T-helper 2 cell treated with Interferon-gamma antibody and Interleukin-4, amounts not matched to agents 5 μg/mL and 100 μg/mL, for 36 hours (primary cell): Measurements from ENCODE around the gene UNK.

Experiments used
- DNase-seq: peaks from one replicate; pipeline ENCODE4 v3.0.0; 2021; ENCODE audit warnings: low spot score
- H3K27ac Mint-ChIP-seq: one replicate; pipeline ENCODE4 v1.8.0; 2021; ENCODE audit warnings: mild to moderate bottlenecking, mixed read lengths
- H3K27me3 Mint-ChIP-seq: one replicate; pipeline ENCODE4 v1.8.0; 2021; ENCODE audit warnings: low read depth, mixed read lengths
- H3K36me3 Mint-ChIP-seq: one replicate; pipeline ENCODE4 v1.8.0; 2021; ENCODE audit warnings: low read depth, mixed read lengths
- H3K4me1 Mint-ChIP-seq: one replicate; pipeline ENCODE4 v1.8.0; 2021; ENCODE audit warnings: low read depth, mixed read lengths
- H3K4me3 Mint-ChIP-seq: one replicate; pipeline ENCODE4 v1.8.0; 2022; ENCODE audit warnings: mild to moderate bottlenecking, moderate library complexity, mixed read lengths
- H3K9me3 Mint-ChIP-seq: one replicate; pipeline ENCODE4 v1.8.0; 2021; ENCODE audit warnings: mixed read lengths

The UNK gene

DNA sequence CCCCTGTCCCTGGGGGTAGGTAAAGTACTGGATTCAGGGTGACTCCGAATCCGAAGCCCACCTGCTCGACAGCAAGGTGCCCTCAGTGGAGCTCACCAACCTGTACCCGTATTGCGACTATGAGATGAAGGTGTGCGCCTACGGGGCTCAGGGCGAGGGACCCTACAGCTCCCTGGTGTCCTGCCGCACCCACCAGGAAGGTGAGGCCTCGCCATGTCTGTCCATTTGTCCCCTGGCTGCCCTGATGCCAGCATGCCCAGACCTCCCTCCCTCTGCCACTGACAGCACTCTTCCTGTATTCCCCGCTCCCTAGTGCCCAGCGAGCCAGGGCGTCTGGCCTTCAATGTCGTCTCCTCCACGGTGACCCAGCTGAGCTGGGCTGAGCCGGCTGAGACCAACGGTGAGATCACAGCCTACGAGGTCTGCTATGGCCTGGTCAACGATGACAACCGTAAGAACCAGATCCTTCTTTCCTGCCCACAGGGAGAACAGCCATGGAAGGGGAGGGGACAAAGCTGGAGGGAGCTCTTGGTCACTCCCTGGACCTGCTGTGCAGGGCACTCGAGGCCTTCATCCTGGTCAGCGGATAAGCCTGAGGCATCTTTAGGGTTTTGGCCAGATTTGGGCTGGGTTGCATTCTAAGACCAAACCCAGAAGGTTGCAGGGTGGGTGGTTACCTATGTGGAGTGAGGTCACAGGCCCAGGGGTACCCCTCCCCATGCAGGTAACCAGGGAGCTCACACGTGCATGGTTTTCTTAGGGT lies 33.8 kb upstream of the UNK start:
- Mint-ChIP-seq H3K36me3 (no peaks in the 10 kb centered on the region), H3K27ac (no peak overlapping the region)

DNA sequence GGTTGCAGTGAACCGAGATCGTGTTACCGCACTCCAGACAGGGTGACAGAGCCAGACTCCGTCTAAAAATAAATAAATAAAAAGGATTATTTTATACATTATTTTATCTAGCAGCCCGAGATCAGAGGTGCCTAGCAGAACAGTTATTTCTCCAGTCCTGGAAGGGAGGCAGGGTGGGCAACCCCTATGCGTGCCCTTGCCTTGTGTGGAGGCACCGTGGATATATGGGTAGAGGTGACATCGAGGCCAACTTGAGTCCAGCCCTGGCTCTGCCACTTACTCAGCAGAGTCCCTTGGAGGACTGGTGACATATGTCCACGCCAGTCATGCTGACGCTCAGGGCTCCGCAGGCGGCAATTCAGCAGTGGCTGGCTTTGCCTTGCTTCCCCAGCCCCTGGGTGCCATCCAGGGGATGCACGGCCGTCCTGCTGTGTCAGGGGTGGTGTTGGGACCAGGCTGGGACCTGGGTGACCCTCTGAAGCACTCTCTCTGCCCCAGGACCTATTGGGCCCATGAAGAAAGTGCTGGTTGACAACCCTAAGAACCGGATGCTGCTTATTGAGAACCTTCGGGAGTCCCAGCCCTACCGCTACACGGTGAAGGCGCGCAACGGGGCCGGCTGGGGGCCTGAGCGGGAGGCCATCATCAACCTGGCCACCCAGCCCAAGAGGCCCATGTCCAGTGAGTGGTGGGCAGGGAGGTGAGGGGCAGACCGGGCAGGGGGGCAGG lies 32.8 kb upstream of the UNK start:
- DNase-seq, result no peak
- H3K9me3 Mint-ChIP-seq, result no peaks in the 10 kb centered on the region
- peaks cover 17% of the 10 kb centered on the region for H3K4me1 Mint-ChIP-seq
- H3K4me3 Mint-ChIP-seq, result no peak overlapping the region
- no peak overlapping the region for H3K27ac Mint-ChIP-seq
- peaks cover 3% of the 10 kb centered on the region for H3K27me3 Mint-ChIP-seq
- H3K36me3 Mint-ChIP-seq, result no peaks in the 10 kb centered on the region

More for the DNA sequence above, 33.8 kb upstream of the UNK start:
- no peak for DNase-seq
- peaks cover 17% of the 10 kb centered on the region for H3K4me1 Mint-ChIP-seq
- peaks cover 3% of the 10 kb centered on the region for H3K27me3 Mint-ChIP-seq
- no peak overlapping the region for H3K4me3 Mint-ChIP-seq
- no peaks in the 10 kb centered on the region for H3K9me3 Mint-ChIP-seq

DNA sequence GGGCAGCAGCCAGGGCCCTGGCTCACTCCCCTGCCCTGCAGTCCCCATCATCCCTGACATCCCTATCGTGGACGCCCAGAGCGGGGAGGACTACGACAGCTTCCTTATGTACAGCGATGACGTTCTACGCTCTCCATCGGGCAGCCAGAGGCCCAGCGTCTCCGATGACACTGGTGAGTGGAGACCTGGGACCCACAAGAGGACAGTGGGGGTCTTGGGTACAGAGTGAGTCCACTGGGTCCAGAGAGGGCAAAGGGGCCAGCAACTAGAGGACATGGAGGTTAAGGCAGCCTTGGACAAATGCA lies 32.2 kb upstream of the UNK start:
- no peak for DNase-seq
- Mint-ChIP-seq H3K27ac (no peak overlapping the region), H3K4me3 (no peak overlapping the region), H3K4me1 (peaks cover 17% of the 10 kb centered on the region), H3K9me3 (no peaks in the 10 kb centered on the region), H3K27me3 (peaks cover 3% of the 10 kb centered on the region), H3K36me3 (no peaks in the 10 kb centered on the region)

- DNase-seq, result no peak
- Mint-ChIP-seq H3K27me3 (no peaks in the 10 kb centered on the region), H3K4me3 (peak overlapping the region; percentile 63), H3K36me3 (no peaks in the 10 kb centered on the region), H3K27ac (no peak overlapping the region), H3K9me3 (no peaks in the 10 kb centered on the region), H3K4me1 (peaks cover 14% of the 10 kb centered on the region)
These were observed 31.6 kb upstream of the UNK start for GRCh38 chr17:75752802-75753513.

GRCh38 chr17:75753514-75754377 lies 30.9 kb upstream of the UNK start:
- Mint-ChIP-seq H3K27me3 (no peaks in the 10 kb centered on the region), H3K4me1 (peaks cover 14% of the 10 kb centered on the region), H3K36me3 (no peaks in the 10 kb centered on the region), H3K4me3 (peak overlapping the region; percentile 63), H3K27ac (no peak overlapping the region), H3K9me3 (no peaks in the 10 kb centered on the region)
- peak; percentile 75 for DNase-seq

DNA sequence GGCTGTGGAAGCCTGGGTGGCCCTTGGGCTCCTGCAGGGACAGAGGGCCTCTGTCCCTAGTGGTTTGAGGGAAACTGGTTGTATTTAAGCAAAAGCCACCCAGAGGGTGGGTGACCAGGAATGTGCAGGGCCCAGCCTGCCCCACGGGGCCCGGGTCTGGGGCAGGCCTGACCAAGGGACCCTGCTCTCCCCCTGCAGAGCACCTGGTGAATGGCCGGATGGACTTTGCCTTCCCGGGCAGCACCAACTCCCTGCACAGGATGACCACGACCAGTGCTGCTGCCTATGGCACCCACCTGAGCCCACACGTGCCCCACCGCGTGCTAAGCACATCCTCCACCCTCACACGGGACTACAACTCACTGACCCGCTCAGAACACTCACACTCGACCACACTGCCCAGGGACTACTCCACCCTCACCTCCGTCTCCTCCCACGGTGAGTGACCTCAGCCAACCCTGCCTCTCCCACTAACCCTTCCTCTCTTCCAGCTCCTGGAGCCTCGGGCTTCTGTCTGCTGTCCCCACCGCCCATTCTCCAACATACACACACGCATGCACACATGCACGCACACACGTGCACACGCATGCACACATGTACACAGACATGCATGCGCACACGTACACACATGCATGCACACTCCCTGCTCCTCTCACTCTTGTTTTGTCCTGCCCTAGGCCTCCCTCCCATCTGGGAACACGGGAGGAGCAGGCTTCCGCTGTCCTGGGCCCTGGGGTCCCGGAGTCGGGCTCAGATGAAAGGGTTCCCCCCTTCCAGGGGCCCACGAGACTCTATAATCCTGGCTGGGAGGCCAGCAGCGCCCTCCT lies 30.0 kb upstream of the UNK start:
- Mint-ChIP-seq H3K36me3 (no peaks in the 10 kb centered on the region), H3K27ac (peak overlapping the region; percentile 27), H3K9me3 (no peaks in the 10 kb centered on the region), H3K4me3 (peak overlapping the region; percentile 71), H3K4me1 (peaks cover 14% of the 10 kb centered on the region), H3K27me3 (no peaks in the 10 kb centered on the region)
- DNase-seq, result no peak

GRCh38 chr17:75755205-75755901 lies 29.3 kb upstream of the UNK start:
- H3K4me3 Mint-ChIP-seq, result peak overlapping the region; percentile 71
- H3K9me3 Mint-ChIP-seq, result no peaks in the 10 kb centered on the region
- peaks cover 9% of the 10 kb centered on the region for H3K4me1 Mint-ChIP-seq
- no peak overlapping the region for H3K27ac Mint-ChIP-seq
- no peak for DNase-seq
- no peaks in the 10 kb centered on the region for H3K27me3 Mint-ChIP-seq
- no peaks in the 10 kb centered on the region for H3K36me3 Mint-ChIP-seq

DNA sequence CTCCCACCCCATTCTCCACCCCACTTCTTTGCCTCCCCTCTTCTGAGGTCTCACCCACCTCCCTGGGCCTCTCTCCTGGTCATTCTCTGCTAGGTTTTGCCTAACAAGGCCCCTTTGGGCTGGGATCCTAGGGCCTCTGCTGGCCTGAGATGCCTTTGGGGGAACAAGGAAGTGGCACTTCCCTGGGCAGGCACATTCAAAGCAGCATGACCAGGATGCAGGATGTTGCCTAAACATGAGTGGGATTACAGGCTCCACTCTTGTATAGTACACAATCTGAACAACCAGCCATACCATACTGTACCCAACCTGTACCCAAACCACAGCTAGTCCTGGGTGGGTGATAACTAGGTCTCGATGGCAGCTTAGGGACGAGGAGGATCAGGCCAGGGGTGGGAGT lies 28.6 kb upstream of the UNK start:
- no peak overlapping the region for H3K4me3 Mint-ChIP-seq
- DNase-seq, result no peak
- H3K27me3 Mint-ChIP-seq, result no peaks in the 10 kb centered on the region
- H3K27ac Mint-ChIP-seq, result no peak overlapping the region
- H3K9me3 Mint-ChIP-seq, result no peaks in the 10 kb centered on the region
- no peaks in the 10 kb centered on the region for H3K36me3 Mint-ChIP-seq
- peaks cover 9% of the 10 kb centered on the region for H3K4me1 Mint-ChIP-seq

GRCh38 chr17:75756451-75757085 lies 28.0 kb upstream of the UNK start:
- peaks cover 9% of the 10 kb centered on the region for H3K4me1 Mint-ChIP-seq
- H3K9me3 Mint-ChIP-seq, result no peaks in the 10 kb centered on the region
- no peak overlapping the region for H3K27ac Mint-ChIP-seq
- no peaks in the 10 kb centered on the region for H3K27me3 Mint-ChIP-seq
- DNase-seq, result no peak
- no peak overlapping the region for H3K4me3 Mint-ChIP-seq
- no peaks in the 10 kb centered on the region for H3K36me3 Mint-ChIP-seq

GRCh38 chr17:75757086-75757681 lies 27.4 kb upstream of the UNK start:
- H3K9me3 Mint-ChIP-seq, result no peaks in the 10 kb centered on the region
- peaks cover 9% of the 10 kb centered on the region for H3K4me1 Mint-ChIP-seq
- no peak overlapping the region for H3K27ac Mint-ChIP-seq
- no peaks in the 10 kb centered on the region for H3K27me3 Mint-ChIP-seq
- H3K4me3 Mint-ChIP-seq, result no peak overlapping the region
- no peaks in the 10 kb centered on the region for H3K36me3 Mint-ChIP-seq
- DNase-seq, result no peak

DNA sequence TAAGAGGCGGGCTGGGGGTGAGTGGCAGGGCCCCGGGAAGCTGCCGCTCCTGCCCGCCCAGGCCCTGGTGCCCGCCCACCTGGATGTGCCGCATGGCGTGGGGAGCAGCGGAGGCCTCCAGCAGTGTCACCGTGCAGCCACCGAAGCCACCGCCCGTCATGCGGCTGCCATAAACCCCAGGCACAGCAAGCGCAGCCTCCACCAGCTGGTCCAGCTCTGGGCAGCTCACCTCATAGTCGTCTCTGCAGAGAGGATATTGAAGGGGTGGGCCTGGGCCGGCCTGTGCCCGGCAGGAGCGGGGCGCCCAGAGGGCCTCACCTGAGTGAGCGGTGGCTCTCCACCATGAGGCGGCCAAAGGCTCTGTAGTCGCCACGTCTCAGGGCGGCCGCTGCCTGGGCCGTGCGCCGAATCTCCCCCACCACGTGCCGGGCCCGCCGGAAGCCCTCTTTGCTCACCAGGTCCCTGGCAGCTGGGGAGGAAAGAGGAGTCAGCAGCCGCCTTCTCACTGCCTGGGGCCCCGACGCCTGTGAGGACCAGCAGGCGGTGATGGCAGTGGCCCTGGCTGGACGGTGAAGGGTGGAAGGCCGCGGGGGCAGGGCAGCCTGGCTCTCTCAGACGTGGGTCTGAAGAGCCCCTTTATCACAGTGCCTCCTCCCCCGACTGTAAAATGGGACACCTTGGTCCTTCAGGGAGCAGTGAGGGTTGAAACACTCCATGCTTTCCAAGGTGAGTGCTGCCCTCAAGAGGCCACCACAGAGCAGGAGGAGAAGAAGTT lies 26.3 kb upstream of the UNK start:
- no peaks in the 10 kb centered on the region for H3K36me3 Mint-ChIP-seq
- no peaks in the 10 kb centered on the region for H3K27me3 Mint-ChIP-seq
- peaks cover 5% of the 10 kb centered on the region for H3K4me1 Mint-ChIP-seq
- no peak overlapping the region for H3K27ac Mint-ChIP-seq
- no peak for DNase-seq
- H3K9me3 Mint-ChIP-seq, result no peaks in the 10 kb centered on the region
- no peak overlapping the region for H3K4me3 Mint-ChIP-seq
